DMS153 (cell line): Measurements from ENCODE around the gene NME9.

Source experiments
- DNase-seq: peaks from one replicate; lab custom pipeline; 2025; lab: John Stamatoyannopoulos, UW

The NME9 gene

DNA sequence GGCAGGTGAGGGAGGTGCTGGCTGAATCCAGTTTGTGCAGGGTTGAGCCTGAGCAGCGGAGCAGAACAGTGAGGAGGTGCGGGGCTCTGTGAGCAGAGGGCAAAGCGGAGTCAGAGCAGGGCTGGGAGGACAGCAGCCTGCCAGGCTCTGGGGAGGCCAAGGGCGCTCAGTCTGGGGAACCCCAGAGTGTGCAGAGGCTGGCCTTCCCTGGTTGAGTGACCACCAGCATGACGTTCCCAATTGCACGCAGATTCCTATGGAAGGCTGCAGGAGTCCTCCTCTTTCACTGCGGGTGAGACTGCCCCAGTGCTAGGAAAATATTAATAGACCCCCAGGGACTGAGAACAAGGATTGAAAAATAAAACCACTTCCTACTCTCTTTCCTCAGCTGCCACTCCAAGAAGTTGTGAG is 31.9 kb upstream of the NME9 start:
- no peak for DNase-seq

GRCh38 chr3:138360869-138361525 is 31.3 kb upstream of the NME9 start:
- DNase-seq: no peak

DNA sequence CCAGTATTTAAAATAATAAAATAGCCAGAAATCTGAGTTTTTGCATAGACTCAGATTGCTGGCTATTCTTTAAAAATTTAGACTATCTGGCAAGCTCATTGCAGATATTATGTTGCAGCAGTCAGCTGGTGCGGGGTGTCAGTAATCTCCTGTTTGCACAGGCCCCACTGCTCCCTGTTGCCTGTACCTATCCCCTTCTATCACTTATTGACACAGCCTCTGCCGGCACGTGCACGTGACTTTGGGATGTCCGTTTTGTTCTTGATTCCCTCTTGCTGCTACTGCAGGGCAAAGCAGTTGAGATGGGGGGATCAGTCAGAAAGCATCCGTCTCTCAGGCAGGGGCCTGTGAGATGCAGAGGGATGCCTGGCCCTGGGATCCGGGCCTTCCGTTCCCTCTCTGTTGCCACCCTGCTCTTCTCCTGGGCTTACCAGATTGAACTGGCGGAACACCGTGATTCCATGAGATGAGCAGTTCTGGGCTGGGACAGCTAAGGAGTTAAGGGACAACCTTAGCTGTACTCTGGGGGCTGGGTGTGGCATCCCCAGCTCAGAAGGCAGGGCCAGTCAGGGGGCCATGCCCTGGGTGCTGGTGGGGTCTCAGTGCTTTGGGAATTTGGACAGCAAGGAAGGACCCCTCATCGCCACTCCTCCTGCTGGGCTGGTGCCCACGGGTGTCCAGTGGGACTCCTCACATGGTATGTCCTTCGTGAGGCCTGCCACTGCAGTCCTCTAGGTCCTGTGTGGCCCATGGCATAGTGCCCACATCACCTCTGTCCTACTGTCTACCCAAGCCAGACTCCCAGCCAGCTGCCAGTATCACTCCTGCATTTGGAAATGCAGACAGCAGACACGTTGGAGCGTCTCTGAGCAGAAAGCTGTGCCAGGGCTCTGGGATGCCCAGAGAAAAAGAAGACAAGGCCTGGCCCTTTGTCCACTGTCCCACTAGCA is 30.5 kb upstream of the NME9 start:
- no peak for DNase-seq

DNA sequence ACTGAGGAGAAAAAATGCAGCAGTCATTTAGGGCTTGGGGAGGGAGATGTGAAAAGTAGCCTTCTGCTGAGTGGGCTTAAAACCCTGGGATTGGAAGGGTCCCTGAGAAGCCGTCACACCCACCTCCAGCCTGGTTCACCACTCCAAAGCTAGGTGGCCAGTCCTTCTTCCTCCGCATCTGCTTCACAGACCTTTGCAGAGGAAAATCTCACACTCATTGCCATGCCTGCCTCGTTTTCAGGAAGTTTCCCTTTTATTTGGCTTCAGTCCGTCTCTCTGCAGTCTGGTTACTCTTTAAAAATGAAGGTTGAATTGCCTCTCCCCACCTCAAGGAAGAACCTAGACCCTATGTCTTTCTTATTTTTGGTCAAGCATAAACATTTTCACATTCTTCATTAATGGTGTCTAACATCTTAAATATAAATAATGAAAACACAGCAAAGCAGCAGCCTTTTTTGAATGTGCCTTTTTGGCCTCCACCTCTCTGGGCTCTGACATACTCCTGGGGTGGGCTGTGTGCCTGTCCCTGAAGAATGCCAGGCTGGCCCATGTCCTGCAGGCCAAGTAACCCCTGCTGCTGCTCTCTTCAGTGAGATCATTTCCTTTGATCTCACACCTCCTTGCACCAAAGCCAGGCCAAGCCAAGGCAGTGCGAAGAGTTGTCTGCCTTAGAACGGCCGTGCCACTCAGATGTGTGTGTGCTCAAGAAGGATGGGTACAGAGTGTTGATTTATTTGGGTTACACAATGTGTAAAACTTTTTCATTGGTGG is 29.7 kb upstream of the NME9 start:
- no peak for DNase-seq

DNA sequence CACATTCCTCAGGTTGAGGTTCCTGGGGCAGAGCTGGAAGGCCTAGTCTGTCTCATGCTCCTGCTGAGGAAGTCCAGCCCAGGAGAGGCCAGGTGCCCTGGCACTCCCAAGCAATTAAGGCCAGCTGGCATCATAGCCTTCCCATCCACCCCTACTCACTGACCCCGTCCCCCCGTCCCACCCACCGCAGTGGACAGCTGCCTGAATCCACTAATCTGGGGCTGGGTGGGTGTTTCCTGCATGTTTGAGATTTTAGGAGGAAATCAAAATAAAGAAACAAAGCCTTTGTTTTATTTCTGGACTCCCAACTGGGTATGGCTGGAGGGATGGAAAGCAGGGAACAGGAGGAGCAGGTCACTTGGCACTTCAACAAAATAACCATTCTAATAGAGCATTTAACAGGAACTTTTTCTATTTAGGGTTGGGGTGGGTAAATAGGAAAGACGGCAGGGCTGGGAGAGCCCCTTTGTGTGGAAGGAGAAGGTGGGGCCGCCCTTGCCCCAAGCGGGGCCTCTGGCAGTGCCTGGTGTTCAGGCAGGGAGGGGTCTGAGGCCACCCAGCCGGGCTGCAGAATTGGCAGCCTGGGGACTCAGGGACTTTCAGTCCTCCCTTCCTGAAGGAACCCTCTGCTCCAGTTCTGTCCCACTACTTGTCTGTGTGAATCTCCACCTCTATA is 27.2 kb upstream of the NME9 start:
- no peak for DNase-seq

- DNase-seq: no peak
Measured at GRCh38 chr3:138355071-138355470, 25.4 kb upstream of the NME9 start.

DNA sequence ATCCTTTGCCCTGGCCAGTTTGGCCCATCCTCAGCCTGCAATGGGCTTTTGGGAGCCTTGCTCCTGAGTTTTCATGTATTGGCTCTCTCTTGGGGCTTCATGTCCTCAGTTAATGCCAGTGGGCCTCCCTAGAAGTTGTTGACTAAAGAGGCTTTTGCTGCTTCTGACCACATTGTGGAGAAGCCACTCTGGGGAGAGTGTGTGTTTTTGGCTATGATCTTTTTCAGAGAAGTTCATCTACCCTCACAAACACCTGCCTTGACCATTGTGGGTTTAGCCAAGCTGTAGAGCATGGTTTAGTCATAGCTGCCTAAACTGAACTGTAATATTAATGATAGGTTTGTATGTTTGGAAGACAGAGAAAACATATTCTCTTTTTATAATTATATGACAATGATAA is 24.7 kb upstream of the NME9 start:
- DNase-seq: no peak

DNA sequence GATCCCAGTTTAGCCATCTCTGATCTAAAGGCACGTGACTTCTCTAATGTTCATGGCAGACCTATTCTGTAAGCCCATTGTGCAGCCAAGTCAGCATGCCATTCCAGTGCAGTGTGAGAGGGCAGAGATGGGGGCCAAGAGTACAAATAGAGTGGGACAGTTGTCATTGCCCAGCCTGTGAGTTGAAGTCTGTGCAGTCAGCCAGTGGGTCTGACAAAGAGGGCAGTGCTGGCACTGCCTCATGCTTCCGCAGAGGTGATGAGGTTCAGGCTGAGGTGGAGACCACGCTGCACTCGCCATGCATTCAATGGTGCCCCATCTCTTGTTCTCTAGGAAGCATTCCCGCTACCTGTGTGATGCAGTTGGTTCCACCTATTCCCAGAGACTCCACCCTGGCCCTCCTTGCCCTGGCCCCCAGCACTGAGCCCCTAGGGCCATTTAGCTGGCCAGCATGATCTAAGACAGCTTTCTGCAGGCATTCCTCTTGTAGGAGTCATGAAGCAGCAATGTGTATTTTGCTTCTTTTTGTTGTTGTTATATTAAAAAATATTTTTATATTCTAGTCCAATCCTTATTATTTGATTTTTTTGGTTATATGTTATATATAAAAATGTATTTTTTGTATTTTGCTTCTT is 22.4 kb upstream of the NME9 start:
- no peak for DNase-seq

- DNase-seq: no peak
Measured at GRCh38 chr3:138351151-138351550, 21.5 kb upstream of the NME9 start.

- DNase-seq: no peak
Measured at GRCh38 chr3:138349926-138350665, 20.4 kb upstream of the NME9 start.

DNA sequence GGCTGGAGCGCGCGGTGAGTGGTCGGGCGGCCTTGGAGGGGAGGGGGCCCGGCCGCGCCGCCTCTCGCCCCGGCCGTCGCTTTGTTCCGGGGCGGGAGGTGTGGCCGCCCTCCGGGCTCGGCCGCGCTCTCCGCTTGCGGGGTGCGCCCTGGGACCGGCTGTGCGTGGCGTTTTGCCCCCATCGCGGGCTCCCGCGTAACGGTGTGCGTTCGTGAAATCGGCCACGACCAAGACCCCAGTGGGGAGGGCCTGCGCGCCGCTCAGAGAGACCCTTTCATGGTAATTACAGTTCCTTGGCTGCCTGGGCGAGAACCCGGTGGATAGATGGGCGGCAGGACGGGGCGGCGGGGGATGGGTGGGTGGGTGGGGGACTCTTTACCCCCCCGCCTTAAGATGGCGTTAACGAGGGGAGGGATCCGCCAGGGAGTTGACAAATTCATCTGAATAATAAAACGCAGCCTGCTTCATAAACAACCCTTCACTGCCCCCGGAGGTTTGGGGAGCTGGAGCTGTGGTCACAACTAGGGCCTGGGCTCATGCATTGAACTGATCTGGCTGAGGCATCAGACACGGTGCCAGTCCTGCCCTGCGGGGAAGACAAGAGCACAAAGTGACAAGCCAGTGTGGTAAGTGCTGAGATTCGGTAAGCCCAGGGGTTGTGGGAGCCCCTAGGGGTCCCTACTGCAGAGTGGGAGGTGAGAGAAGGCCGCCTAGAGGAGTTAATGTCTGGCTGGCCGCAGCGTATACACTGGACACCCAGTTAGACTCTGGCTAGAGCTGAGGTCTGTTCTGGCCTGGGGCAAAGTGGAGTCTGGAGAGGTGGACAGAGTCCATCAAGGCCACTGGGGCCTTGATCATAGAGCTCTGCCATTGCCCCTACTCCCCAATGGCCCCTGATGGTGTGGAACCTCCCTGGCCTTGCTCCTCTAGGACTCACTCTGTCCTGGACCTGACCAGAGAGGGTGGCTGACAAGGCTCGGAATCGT is 19.4 kb upstream of the NME9 start:
- no peak for DNase-seq

GRCh38 chr3:138347960-138348753 is 18.5 kb upstream of the NME9 start, which contains the start of gene MRAS:
Gene MRAS (plus strand): TSS chr3:138348579. CDS start chr3:138372884, 24,305 bp downstream.
- DNase-seq: no peak

DNA sequence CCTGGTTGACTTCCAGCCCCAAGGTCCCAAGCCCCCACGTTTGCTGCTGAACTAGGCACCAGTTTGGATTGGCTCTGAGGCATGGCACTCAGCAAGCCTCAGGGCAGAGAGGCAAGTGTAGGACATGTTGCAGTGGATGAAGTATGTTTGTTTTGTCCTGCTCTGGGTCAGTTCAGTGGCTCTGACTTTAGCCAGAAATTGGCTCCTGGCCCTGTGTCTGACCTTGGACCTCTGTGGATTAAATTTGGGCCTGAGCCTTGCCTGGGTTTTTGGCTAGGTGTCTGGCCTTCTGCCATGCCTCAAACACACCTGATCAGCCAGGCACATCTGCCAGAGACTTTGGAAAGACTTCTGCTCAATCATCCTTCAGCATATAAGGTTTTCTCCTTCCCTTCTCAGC is 15.1 kb upstream of the NME9 start:
- DNase-seq: no peak

DNA sequence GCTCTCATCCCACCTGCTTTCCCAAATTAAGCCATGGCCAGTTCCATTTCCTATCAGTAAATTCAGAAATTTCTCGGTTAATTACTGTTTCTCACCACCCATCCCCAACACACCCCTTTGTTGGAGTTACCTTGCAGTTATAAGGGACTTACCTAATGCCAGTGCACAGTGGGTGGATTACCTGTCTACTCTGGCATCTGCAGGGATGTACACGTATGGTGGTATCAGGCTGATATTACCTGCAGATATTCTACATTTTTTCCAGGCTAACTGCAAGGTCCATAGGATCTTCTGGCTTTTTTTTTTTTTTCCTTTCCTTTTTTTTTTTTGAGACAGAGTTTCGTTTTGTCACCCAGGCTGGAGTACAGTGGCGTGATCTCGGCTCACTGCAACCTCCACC is 10.9 kb upstream of the NME9 start:
- no peak for DNase-seq

GRCh38 chr3:138338811-138339210 is 9.2 kb upstream of the NME9 start:
- DNase-seq: no peak

- no peak for DNase-seq
Measured at GRCh38 chr3:138338244-138338643, 8.6 kb upstream of the NME9 start.

DNA sequence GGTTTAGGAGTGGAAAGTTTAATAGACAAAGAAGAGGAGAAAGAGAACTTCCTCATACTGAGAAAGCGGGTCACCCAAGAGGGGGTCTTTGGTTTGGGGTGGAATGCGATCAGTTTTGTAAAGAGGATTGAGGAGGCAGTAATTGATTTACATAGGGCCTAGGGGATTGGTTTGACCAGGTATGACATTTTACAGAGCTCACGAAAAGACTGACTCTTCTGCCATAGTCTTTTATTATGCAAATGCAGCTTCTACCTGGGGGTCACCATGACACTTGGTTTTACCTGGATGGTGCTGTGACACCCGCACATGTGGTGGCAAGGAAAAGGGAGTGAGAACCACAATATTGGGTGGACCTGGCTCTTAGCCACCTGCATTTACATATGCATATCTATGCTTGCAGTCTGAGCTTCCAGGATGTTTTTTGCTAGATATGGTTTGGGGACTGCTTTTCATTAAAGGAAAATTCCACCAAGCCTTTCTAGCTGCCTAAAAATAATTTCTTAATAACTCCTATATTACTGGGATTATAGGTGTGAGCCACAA is 6.9 kb upstream of the NME9 start:
- no peak for DNase-seq

- DNase-seq: no peak
Measured at GRCh38 chr3:138334608-138335007, 5.0 kb upstream of the NME9 start.
